Measurements from ENCODE around the gene PHOSPHO2.

- TF ChIP-seq CTCF (optimal IDR thresholded peaks at IDR 0.05 in 1 of 3, IDR thresholded peaks at IDR 0.05 in 1 of 3, conservative IDR thresholded peaks at IDR 0.05 in 1 of 3; ENCODE audit: extremely low read depth in 1 of 3, insufficient read depth in 2 of 3, low read length in 3 of 3) = no peak
- no peak for TF ChIP-seq EZH2 (IDR thresholded peaks at IDR 0.05; ENCODE audit: low read length)
Measured at GRCh38 chr2:169727065-169727464, 32.8 kb downstream of the PHOSPHO2 start.
